K562 (cell line): ENCODE results near the gene VSIG4. TPM values are rescaled to one million over a fixed set of nuclear protein-coding genes. Genes with fewer than 3 reads are reported as not detected.

Experiments used
- CBFB ChIP-seq: sonication (generic); formaldehyde crosslinking; IDR thresholded peaks from 2 replicates; pipeline ENCODE4 v1.4.0; 2020; ENCODE audit warnings: mild to moderate bottlenecking, missing genetic modification reagents
- DPF2 ChIP-seq: fragments of 450-650 bp; IDR thresholded peaks from 2 replicates; pipeline ENCODE4 v1.6.1; 2016
- EWSR1 ChIP-seq: fragments of 450-650 bp; IDR thresholded peaks from 2 replicates; pipeline ENCODE4 v1.6.1; 2018; ENCODE audit warnings: borderline replicate concordance, mild to moderate bottlenecking, low read depth, moderate library complexity; ENCODE audit not compliant: partially characterized antibody
- GABPB1 ChIP-seq: sonication (generic); formaldehyde crosslinking; IDR thresholded peaks from 2 replicates; pipeline ENCODE4 v1.8.0; 2022; ENCODE audit warnings: mild to moderate bottlenecking, missing genetic modification reagents
- MAZ ChIP-seq, 2 experiments: fragments of 450-650 bp in 1 of 2; sonication (generic) in 1 of 2; formaldehyde crosslinking; IDR thresholded peaks in 1 of 2; conservative IDR thresholded peaks in 1 of 2; 2 replicates each; pipeline versions ENCODE4 v1.4.0 to v1.5.0; 2020; ENCODE audit warnings: mild to moderate bottlenecking in 1 of 2, missing genetic modification reagents in 1 of 2
- MEF2A ChIP-seq: IDR thresholded peaks from 2 replicates; pipeline ENCODE4 v1.6.1; 2011; ENCODE audit warnings: low read depth, mild to moderate bottlenecking, low read length, moderate library complexity; ENCODE audit not compliant: control insufficient read depth
- NFRKB ChIP-seq: fragments of 450-650 bp; IDR thresholded peaks from 2 replicates; pipeline ENCODE4 v1.6.1; 2016; ENCODE audit warnings: low read depth
- PATZ1 ChIP-seq: fragments of 250-450 bp; sonication (Bioruptor Pico); IDR thresholded peaks from 2 replicates; pipeline ENCODE4 v1.5.0; 2020; ENCODE audit warnings: mild to moderate bottlenecking, borderline replicate concordance
- PRMT5 ChIP-seq: sonication (generic); formaldehyde crosslinking; IDR thresholded peaks from 2 replicates; pipeline ENCODE4 v1.5.0; 2020; ENCODE audit warnings: missing genetic modification reagents
- RFX5 ChIP-seq: IDR thresholded peaks from 2 replicates; pipeline ENCODE4 v1.6.1; 2011; ENCODE audit warnings: low read depth, mild to moderate bottlenecking, improper control_type of control experiment, low read length
- SETDB1 ChIP-seq: IDR thresholded peaks from one replicate; pipeline ENCODE4 v1.6.1; 2012; ENCODE audit warnings: low read length, control low read depth, inconsistent platforms
- SMARCA4 ChIP-seq: fragments of 450-650 bp; IDR thresholded peaks from 2 replicates; pipeline ENCODE4 v1.6.1; 2016
- SOX6 ChIP-seq: fragments of 450-650 bp; IDR thresholded peaks from 2 replicates; pipeline ENCODE4 v1.6.1; 2014; ENCODE audit warnings: mild to moderate bottlenecking
- TEAD1 ChIP-seq, 2 experiments: fragments of 450-650 bp in 1 of 2; sonication (generic) in 1 of 2; formaldehyde crosslinking; IDR thresholded peaks; 2 replicates each; pipeline versions ENCODE4 v1.4.0 to v1.8.0; 2020 to 2022; ENCODE audit warnings: mild to moderate bottlenecking in 2 of 2, missing genetic modification reagents in 1 of 2
- TRIM24 ChIP-seq, 2 experiments: fragments of 450-650 bp; IDR thresholded peaks; 2 replicates each; pipeline ENCODE4 v1.6.1; 2016
- TRIM28 ChIP-seq: fragments of 450-650 bp; IDR thresholded peaks from 2 replicates; pipeline ENCODE4 v1.6.1; 2017
- ZBTB1 ChIP-seq: sonication (generic); formaldehyde crosslinking; IDR thresholded peaks from 2 replicates; pipeline ENCODE4 v1.8.1; 2023; ENCODE audit warnings: missing genetic modification reagents, low read depth, mild to moderate bottlenecking, borderline replicate concordance
- ZC3H11A ChIP-seq: IDR thresholded peaks from 2 replicates; pipeline ENCODE4 v1.6.1; 2012; ENCODE audit warnings: low read depth, low read length, improper control_type of control experiment
- ZC3H4 ChIP-seq: sonication (generic); formaldehyde crosslinking; IDR thresholded peaks from 2 replicates; pipeline ENCODE4 v1.9.0; 2021; ENCODE audit warnings: missing genetic modification reagents, borderline replicate concordance
- ZNF174 ChIP-seq: fragments of 250-450 bp; sonication (Bioruptor Pico); IDR thresholded peaks from 2 replicates; pipeline ENCODE4 v1.4.0; 2020; ENCODE audit warnings: mild to moderate bottlenecking
- ZNF316 ChIP-seq: fragments of 450-650 bp; IDR thresholded peaks from 2 replicates; pipeline ENCODE4 v1.6.1; 2016
- ZNF384 ChIP-seq: IDR thresholded peaks from 2 replicates; pipeline ENCODE4 v1.6.1; 2012; ENCODE audit warnings: low read depth, low read length, improper control_type of control experiment
- ZNF589 ChIP-seq: fragments of 200-800 bp; sonication (Bioruptor generic); IDR thresholded peaks from 2 replicates; pipeline ENCODE4 v1.6.1; 2016; ENCODE audit warnings: low read depth, missing genetic modification characterization, missing compliant biosample characterization
- polyA plus RNA-seq, 8 experiments: library from polyadenylated mRNA; depleted of rRNA in 4 of 8; stranded (reverse) in 5 of 8; unstranded in 3 of 8; fragments of >200 nt; fragmentation: Nextera tagmentation in 2 of 8; fragmentation: Illumina TruSeq in 1 of 8; extraction: Ambion mirVana in 2 of 8; extraction: Trizol in 1 of 8; gene quantifications; 2 replicates each; pipeline versions ENCODE4 v1.2.1 to v1.2.3, GENCODE V29; 2011 to 2014; ENCODE audit warnings: inconsistent platforms in 1 of 8, missing spikeins in 1 of 8
- total RNA-seq, 7 experiments: library from RNA; depleted of rRNA in 6 of 7; stranded (reverse); fragments of >200 nt in 6 of 7; fragmentation: Illumina TruSeq in 2 of 7; extraction: Trizol in 2 of 7; gene quantifications; 2 replicates each; pipeline versions ENCODE4 v1.2.1 to v1.2.3, GENCODE V29; 2011 to 2021; ENCODE audit warnings: low replicate concordance in 1 of 7

VSIG4 gene
- total and polyA plus RNA-seq, 9 of the 15 experiments (the other 6 are each of a cell fraction or from before 2014, with no cell fraction given): 0.22 to 1.6 (median 0.46) TPM; not detected in 1

GRCh38 chrX:66007851-66008250 is 32.0 kb downstream of the VSIG4 start (continued):
- TF ChIP-seq ZC3H11A: no peak
- 0 out of 2 replicates have a peak, but pooled peaks have one; percentile 15 for TF ChIP-seq NFRKB
- no peak for TF ChIP-seq ZC3H4 (CRISPR knock-in tag)
- no peak for TF ChIP-seq DPF2
- 0 out of 2 replicates have a peak, but pooled peaks have one; percentile 11 for TF ChIP-seq ZNF589 (CRISPR knock-in tag)
- no peak for TF ChIP-seq PRMT5 (CRISPR knock-in tag)
- no peak for TF ChIP-seq SMARCA4
- TF ChIP-seq CBFB (CRISPR knock-in tag): no peak
- no peak for TF ChIP-seq PATZ1 (CRISPR knock-in tag)
- TF ChIP-seq MEF2A: no peak
- TF ChIP-seq ZBTB1 (CRISPR knock-in tag): no peak
- no peak for TF ChIP-seq SOX6
- TF ChIP-seq ZNF384: no peak
- TF ChIP-seq EWSR1: no peak
- TF ChIP-seq GABPB1 (CRISPR knock-in tag): no peak
- TF ChIP-seq TEAD1 (CRISPR knock-in tag; IDR thresholded peaks at IDR 0.05): no peak
- 0 out of 4 replicates have a peak, but pooled peaks of 1 of the 2 experiments have one; percentile 26 for TF ChIP-seq TRIM24 (IDR thresholded peaks at IDR 0.05)
- no peak for TF ChIP-seq MAZ (CRISPR knock-in tag; conservative IDR thresholded peaks at IDR 0.05 in 1 of 2, IDR thresholded peaks at IDR 0.05 in 1 of 2)
- TF ChIP-seq ZNF174 (CRISPR knock-in tag): no peak
- TF ChIP-seq ZNF316: peak; percentile 60
- TF ChIP-seq RFX5: no peak
- 0 out of 2 replicates have a peak, but pooled peaks have one; percentile 52 for TF ChIP-seq TRIM28
- TF ChIP-seq SETDB1: no peak
